Loucy (cell line): ENCODE measurements around the gene MAP3K5.

Experiments
- H2AFZ ChIP-seq: fragments of 200-600 bp; sonication (generic); 2 replicates; pipeline ENCODE4 v1.6.0; 2016; ENCODE audit warnings: antibody characterized with exemption, mild to moderate bottlenecking, low read length, moderate library complexity
- H3F3A ChIP-seq: fragments of 200-600 bp; 2 replicates; pipeline ENCODE4 v1.6.0; 2016; ENCODE audit warnings: antibody characterized with exemption, low read depth, mild to moderate bottlenecking
- H3K27me3 ChIP-seq: fragments of 200-600 bp; sonication (generic); 2 replicates; pipeline ENCODE4 v1.6.1; 2014; ENCODE audit warnings: low read length, mild to moderate bottlenecking; ENCODE audit not compliant: insufficient read depth, poor library complexity, severe bottlenecking
- H3K36me3 ChIP-seq: fragments of 200-600 bp; sonication (generic); 2 replicates; pipeline ENCODE4 v1.6.1; 2016; ENCODE audit warnings: low read length; ENCODE audit not compliant: insufficient read depth
- H3K4me1 ChIP-seq: fragments of 200-600 bp; sonication (generic); 2 replicates; pipeline ENCODE4 v1.5.1; 2014; ENCODE audit warnings: low read length, mild to moderate bottlenecking; ENCODE audit not compliant: insufficient read depth, poor library complexity, severe bottlenecking
- H3K4me2 ChIP-seq: fragments of 200-600 bp; sonication (generic); 2 replicates; pipeline ENCODE4 v1.6.0; 2014; ENCODE audit warnings: antibody characterized with exemption, low read length, low read depth, mild to moderate bottlenecking; ENCODE audit not compliant: poor library complexity, severe bottlenecking
- H3K4me3 ChIP-seq: fragments of 200-600 bp; sonication (generic); 2 replicates; pipeline ENCODE4 v1.5.1; 2014; ENCODE audit warnings: low read length, mild to moderate bottlenecking, mixed read lengths; ENCODE audit not compliant: poor library complexity, severe bottlenecking
- H3K79me2 ChIP-seq: fragments of 200-600 bp; sonication (generic); 2 replicates; pipeline ENCODE4 v1.6.1; 2014; ENCODE audit warnings: low read length; ENCODE audit not compliant: insufficient read depth
- H3K9ac ChIP-seq: fragments of 200-600 bp; sonication (generic); 2 replicates; pipeline ENCODE4 v1.6.0; 2014; ENCODE audit warnings: mild to moderate bottlenecking, low read depth, low read length, moderate library complexity; ENCODE audit not compliant: poor library complexity, severe bottlenecking
- H3K9me2 ChIP-seq: fragments of 200-600 bp; sonication (generic); replicated peaks from 2 replicates; pipeline ENCODE4 v1.6.1; 2016; ENCODE audit warnings: low read depth, low read length, mixed read lengths
- H3K9me3 ChIP-seq: fragments of 200-600 bp; sonication (generic); 2 replicates; pipeline ENCODE4 v1.6.1; 2014; ENCODE audit warnings: mild to moderate bottlenecking, antibody characterized with exemption, low read length, low read depth; ENCODE audit not compliant: insufficient read depth
- H4K20me1 ChIP-seq: fragments of 200-600 bp; sonication (generic); 2 replicates; pipeline ENCODE4 v1.6.0; 2014; ENCODE audit warnings: antibody characterized with exemption, low read length, mild to moderate bottlenecking; ENCODE audit not compliant: insufficient read depth, poor library complexity, severe bottlenecking
- CTCF ChIP-seq: fragments of 200-600 bp; sonication (generic); conservative IDR thresholded peaks from 2 replicates; pipeline ENCODE4 v1.5.1; 2014; ENCODE audit warnings: mild to moderate bottlenecking, antibody characterized with exemption, low read length
- EZH2phosphoT487 ChIP-seq: fragments of 200-600 bp; IDR thresholded peaks from 2 replicates; pipeline ENCODE4 v1.6.1; 2018; ENCODE audit warnings: antibody characterized with exemption, mild to moderate bottlenecking, moderate library complexity, borderline replicate concordance

The MAP3K5 gene

GRCh38 chr6:136657666-136658065 is 134.6 kb downstream of the MAP3K5 start:
- H3K27me3 ChIP-seq, result no peaks in the 10 kb centered on the region
- no peak overlapping the region for H3K4me3 ChIP-seq
- H3F3A ChIP-seq, result no peaks in the 10 kb centered on the region
- H4K20me1 ChIP-seq, result no peaks in the 10 kb centered on the region
- no peak overlapping the region for H3K9ac ChIP-seq
- no peaks in the 10 kb centered on the region for H3K36me3 ChIP-seq
- no peaks in the 10 kb centered on the region for H3K4me1 ChIP-seq
- H3K9me2 ChIP-seq, result no peaks in the 10 kb centered on the region
- no peaks in the 10 kb centered on the region for H3K9me3 ChIP-seq
- no peaks in the 10 kb centered on the region for H3K79me2 ChIP-seq
- no peak for TF ChIP-seq CTCF
- TF ChIP-seq EZH2phosphoT487, result no peak
- H3K4me2 ChIP-seq, result no peak overlapping the region
- H2AFZ ChIP-seq, result no peak overlapping the region

DNA sequence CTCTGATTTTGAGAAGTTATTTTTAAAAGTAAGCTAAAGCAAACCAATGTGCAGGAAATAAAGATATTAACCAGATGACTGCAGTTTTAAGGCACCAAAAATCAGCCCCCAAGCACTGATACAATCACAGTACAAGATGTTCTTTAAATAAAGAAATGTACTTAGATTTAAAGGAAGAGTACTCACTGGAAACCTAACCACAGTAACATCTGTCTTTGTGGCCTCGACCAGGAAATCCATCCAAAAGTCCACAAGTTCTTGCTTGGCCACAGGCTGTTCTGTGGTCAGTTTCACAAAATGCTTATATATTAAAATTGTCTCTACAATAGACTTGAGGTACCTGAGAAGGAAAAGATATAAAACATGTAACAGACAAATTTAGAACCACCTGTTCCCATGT is 136.2 kb downstream of the MAP3K5 start:
- Histone ChIP-seq H3K9me3 (no peaks in the 10 kb centered on the region), H2AFZ (no peak overlapping the region), H4K20me1 (no peaks in the 10 kb centered on the region), H3K79me2 (no peaks in the 10 kb centered on the region), H3K36me3 (no peaks in the 10 kb centered on the region), H3K4me2 (no peak overlapping the region), H3K9me2 (no peaks in the 10 kb centered on the region), H3K27me3 (no peaks in the 10 kb centered on the region), H3K9ac (no peak overlapping the region), H3F3A (no peaks in the 10 kb centered on the region), H3K4me1 (no peaks in the 10 kb centered on the region), H3K4me3 (no peak overlapping the region)
- TF ChIP-seq EZH2phosphoT487 (no peak), CTCF (no peak)

GRCh38 chr6:136655239-136656014 is 136.8 kb downstream of the MAP3K5 start:
- no peak overlapping the region for H2AFZ ChIP-seq
- no peaks in the 10 kb centered on the region for H3K36me3 ChIP-seq
- H3K79me2 ChIP-seq, result no peaks in the 10 kb centered on the region
- no peak overlapping the region for H3K4me2 ChIP-seq
- H3K9me3 ChIP-seq, result no peaks in the 10 kb centered on the region
- H3K9me2 ChIP-seq, result no peaks in the 10 kb centered on the region
- TF ChIP-seq EZH2phosphoT487, result no peak
- no peak for TF ChIP-seq CTCF
- no peaks in the 10 kb centered on the region for H4K20me1 ChIP-seq
- H3F3A ChIP-seq, result no peaks in the 10 kb centered on the region
- H3K27me3 ChIP-seq, result no peaks in the 10 kb centered on the region
- no peak overlapping the region for H3K4me3 ChIP-seq
- H3K9ac ChIP-seq, result no peak overlapping the region
- H3K4me1 ChIP-seq, result no peaks in the 10 kb centered on the region
